Right cardiac atrium (tissue), 5 donors: ENCODE measurements around the gene OR10H5. TPM values are rescaled to one million over a fixed set of nuclear protein-coding genes. Genes with fewer than 3 reads are reported as not detected.

Experiments used
- ATAC-seq, 2 donors: fragments of 200-7000 bp; cut with Tn5 transposase; one replicate each; pipeline versions ENCODE4 v1.8.0 to v1.9.1; 2020; ENCODE audit warnings: moderate library complexity in 2 of 2, mild to moderate bottlenecking in 1 of 2
- DNase-seq, 3 donors: peaks; one replicate each; pipeline ENCODE4 v3.0.0-alpha.2; 2020
- H3K27ac ChIP-seq: one replicate; pipeline ENCODE4 v1.5.1; 2013; ENCODE audit warnings: mild to moderate bottlenecking, low read length, control low read depth, moderate library complexity
- H3K27me3 ChIP-seq: one replicate; pipeline ENCODE4 v1.6.1; 2013; ENCODE audit not compliant: control insufficient read depth, insufficient read depth
- H3K4me1 ChIP-seq: one replicate; pipeline ENCODE4 v1.6.1; 2013; ENCODE audit warnings: low read length; ENCODE audit not compliant: control insufficient read depth, insufficient read depth
- H3K4me3 ChIP-seq: one replicate; pipeline ENCODE4 v1.5.1; 2013; ENCODE audit warnings: low read length, control low read depth
- H3K9me3 ChIP-seq: one replicate; pipeline ENCODE4 v1.6.1; 2013; ENCODE audit warnings: low read length; ENCODE audit not compliant: control insufficient read depth
- WGBS: extraction: QIAGEN DNeasy Blood & Tissue Kit; methylation state at CpG from one replicate; pipeline ENCODE4 v1.1.7; 2013; 5-methylcytosine and 5-hydroxymethylcytosine counted together
- intact Hi-C, 4 donors: fragments of 100-400 bp; cut with DNase I; formaldehyde crosslinking; loops; one replicate each; pipeline versions ENCODE4 v1.11.0 to v1.14.0; 2022 to 2023
- polyA plus RNA-seq: library from polyadenylated mRNA; stranded (reverse); fragments of 200-250 nt; gene quantifications from one replicate; pipeline ENCODE4 v1.2.3, GENCODE V29; 2013
- total RNA-seq, 4 donors: library from RNA; stranded (reverse); fragmentation: NEBNext Ultra II Directional; extraction: Animal tissue kit (Norgen Biotek cat#: 25700); gene quantifications; one replicate each; pipeline ENCODE4 v1.2.1, GENCODE V29; 2021
- donor health status: healthy with polysubstance abuse.
- donor health status: DM: no; HTN: yes; CAD: no.
- donor health status: DM: no; HTN: no; CAD: no.
- donor health status: DM: no; HTN: yes; CAD: no; lungs with severe emphysema.
- donor health status: DM: yes; HTN: yes; CAD: no.

OR10H5 gene
- total and polyA plus RNA-seq, 5 donors = not detected

GRCh38 chr19:15846923-15847322 is 59.5 kb downstream of the OR10H5 start:
- intact Hi-C loops = no loop called here
- H3K4me3 ChIP-seq = no peak overlapping the region
- 81% methylated on average over 6 of the region's 6 CpGs for WGBS
- no peaks in the 10 kb centered on the region for H3K9me3 ChIP-seq
- H3K27me3 ChIP-seq = peaks cover 2% of the 10 kb centered on the region
- ATAC-seq (no peak), DNase-seq (no peak)
- H3K4me1 ChIP-seq = no peaks in the 10 kb centered on the region
- no peak overlapping the region for H3K27ac ChIP-seq

- intact Hi-C loops = no loop called here
- Histone ChIP-seq H3K9me3 (peaks cover 2% of the 10 kb centered on the region), H3K4me1 (no peaks in the 10 kb centered on the region), H3K27ac (no peak overlapping the region), H3K4me3 (no peak overlapping the region), H3K27me3 (peaks cover 2% of the 10 kb centered on the region)
- ATAC-seq (no peak), DNase-seq (no peak)
- WGBS = 78% methylated on average over 3 of the region's 3 CpGs
Observed at GRCh38 chr19:15850385-15850784, 62.9 kb downstream of the OR10H5 start.

Other genes starting within 250 kb of the OR10H5 start
- gene CYP4F8, start 172.4 kb upstream of the OR10H5 start, total RNA-seq = not detected
- gene CYP4F8, start 172.4 kb upstream of the OR10H5 start, polyA plus RNA-seq = not detected
- gene CYP4F3, start 146.8 kb upstream of the OR10H5 start, total RNA-seq = under 1 TPM in 3 of 4 donors, not detected in 1; 0.11 to 0.25 (median 0.18) TPM
- gene CYP4F3, start 146.8 kb upstream of the OR10H5 start, polyA plus RNA-seq = 0.02 TPM
- gene CYP4F12, start 114.6 kb upstream of the OR10H5 start, total RNA-seq = 1 to 10 TPM; 4.5 to 8.3 (median 7.8) TPM
- 6.3 TPM for gene CYP4F12, start 114.6 kb upstream of the OR10H5 start, polyA plus RNA-seq
- gene OR10H2, start 59.6 kb upstream of the OR10H5 start, total RNA-seq = not detected
- gene OR10H2, start 59.6 kb upstream of the OR10H5 start, polyA plus RNA-seq = not detected
- not detected for gene OR10H3, start 49.7 kb upstream of the OR10H5 start, total RNA-seq
- not detected for gene OR10H3, start 49.7 kb upstream of the OR10H5 start, polyA plus RNA-seq
- not detected for gene OR10H1, start 28.0 kb downstream of the OR10H5 start, total RNA-seq
- gene OR10H1, start 28.0 kb downstream of the OR10H5 start, polyA plus RNA-seq = not detected
- gene CYP4F2, start 110.4 kb downstream of the OR10H5 start, total RNA-seq = not detected
- not detected for gene CYP4F2, start 110.4 kb downstream of the OR10H5 start, polyA plus RNA-seq
- gene CYP4F11, start 146.9 kb downstream of the OR10H5 start, total RNA-seq = under 1 TPM; 0.11 to 0.34 (median 0.21) TPM
- 0.16 TPM for gene CYP4F11, start 146.9 kb downstream of the OR10H5 start, polyA plus RNA-seq
- not detected for gene OR10H4, start 161.3 kb downstream of the OR10H5 start, total RNA-seq
- not detected for gene OR10H4, start 161.3 kb downstream of the OR10H5 start, polyA plus RNA-seq